ENCODE measurements around the gene RND2. TPM values are rescaled to one million over a fixed set of nuclear protein-coding genes. Genes with fewer than 3 reads are reported as not detected.

RND2 gene
- total and polyA plus RNA-seq, 9 of the 15 experiments (the other 6 are each of a cell fraction or from before 2014, with no cell fraction given), result 0.15 to 1.9 (median 0.98) TPM

DNA sequence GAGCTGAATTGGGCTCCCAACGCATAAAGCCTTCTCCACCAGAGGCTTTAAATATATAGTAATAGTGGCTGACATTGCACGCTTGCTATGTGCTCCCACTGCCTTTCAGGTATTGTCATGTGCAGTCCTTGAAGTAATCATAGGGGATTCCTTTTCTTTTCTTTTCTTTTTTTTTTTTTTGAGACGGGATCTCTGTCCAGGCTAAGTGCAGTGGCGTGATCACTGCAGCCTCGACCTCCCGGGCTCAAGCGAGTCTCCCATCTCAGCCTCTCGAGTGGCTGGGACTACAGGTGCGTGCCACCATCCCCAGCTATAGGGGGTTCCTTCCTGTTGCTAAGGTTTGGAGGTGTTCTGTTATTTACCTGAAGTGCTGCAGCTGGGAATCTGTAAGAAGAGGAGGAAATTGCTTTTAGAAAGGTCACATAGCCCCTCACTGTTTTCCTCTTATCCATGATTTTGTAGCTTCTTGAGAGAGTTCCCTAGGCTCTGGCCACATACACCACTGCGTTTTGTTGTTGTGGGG, 26.0 kb upstream of the RND2 start:
- no TSS peak for BruUV-seq (replicated peaks)
- intact Hi-C loops (cut with micrococcal nuclease) (loop anchor here (2.0 to 5.0 kb wide), 2 partner anchors 62 to 156 kb away; no protein-coding TSS in a partner anchor), in situ Hi-C loops (cut with MboI) (no loop called here)

More for the DNA sequence above, 26.0 kb upstream of the RND2 start:
- TF ChIP-seq, protein P1, sequence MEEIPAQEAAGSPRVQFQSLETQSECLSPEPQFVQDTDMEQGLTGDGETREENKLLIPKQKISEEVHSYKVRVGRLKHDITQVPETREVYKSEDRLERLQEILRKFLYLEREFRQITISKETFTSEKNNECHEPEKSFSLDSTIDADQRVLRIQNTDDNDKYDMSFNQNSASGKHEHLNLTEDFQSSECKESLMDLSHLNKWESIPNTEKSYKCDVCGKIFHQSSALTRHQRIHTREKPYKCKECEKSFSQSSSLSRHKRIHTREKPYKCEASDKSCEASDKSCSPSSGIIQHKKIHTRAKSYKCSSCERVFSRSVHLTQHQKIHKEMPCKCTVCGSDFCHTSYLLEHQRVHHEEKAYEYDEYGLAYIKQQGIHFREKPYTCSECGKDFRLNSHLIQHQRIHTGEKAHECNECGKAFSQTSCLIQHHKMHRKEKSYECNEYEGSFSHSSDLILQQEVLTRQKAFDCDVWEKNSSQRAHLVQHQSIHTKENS (CRISPR knock-in tag; IDR thresholded peaks at IDR 0.05), result no peak
- TF ChIP-seq, protein P2, sequence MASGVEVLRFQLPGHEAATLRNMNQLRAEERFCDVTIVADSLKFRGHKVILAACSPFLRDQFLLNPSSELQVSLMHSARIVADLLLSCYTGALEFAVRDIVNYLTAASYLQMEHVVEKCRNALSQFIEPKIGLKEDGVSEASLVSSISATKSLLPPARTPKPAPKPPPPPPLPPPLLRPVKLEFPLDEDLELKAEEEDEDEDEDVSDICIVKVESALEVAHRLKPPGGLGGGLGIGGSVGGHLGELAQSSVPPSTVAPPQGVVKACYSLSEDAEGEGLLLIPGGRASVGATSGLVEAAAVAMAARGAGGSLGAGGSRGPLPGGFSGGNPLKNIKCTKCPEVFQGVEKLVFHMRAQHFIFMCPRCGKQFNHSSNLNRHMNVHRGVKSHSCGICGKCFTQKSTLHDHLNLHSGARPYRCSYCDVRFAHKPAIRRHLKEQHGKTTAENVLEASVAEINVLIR (CRISPR knock-in tag; IDR thresholded peaks at IDR 0.05), result no peak
- TF ChIP-seq, protein P3, sequence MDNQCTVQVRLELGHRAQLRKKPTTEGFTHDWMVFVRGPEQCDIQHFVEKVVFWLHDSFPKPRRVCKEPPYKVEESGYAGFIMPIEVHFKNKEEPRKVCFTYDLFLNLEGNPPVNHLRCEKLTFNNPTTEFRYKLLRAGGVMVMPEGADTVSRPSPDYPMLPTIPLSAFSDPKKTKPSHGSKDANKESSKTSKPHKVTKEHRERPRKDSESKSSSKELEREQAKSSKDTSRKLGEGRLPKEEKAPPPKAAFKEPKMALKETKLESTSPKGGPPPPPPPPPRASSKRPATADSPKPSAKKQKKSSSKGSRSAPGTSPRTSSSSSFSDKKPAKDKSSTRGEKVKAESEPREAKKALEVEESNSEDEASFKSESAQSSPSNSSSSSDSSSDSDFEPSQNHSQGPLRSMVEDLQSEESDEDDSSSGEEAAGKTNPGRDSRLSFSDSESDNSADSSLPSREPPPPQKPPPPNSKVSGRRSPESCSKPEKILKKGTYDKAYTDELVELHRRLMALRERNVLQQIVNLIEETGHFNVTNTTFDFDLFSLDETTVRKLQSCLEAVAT (IDR thresholded peaks at IDR 0.05), result 0 out of 4 replicates have a peak, but pooled peaks of 1 of the 2 experiments have one; percentile 8
- TF ChIP-seq POLR2B (IDR thresholded peaks at IDR 0.05; ENCODE audit: low read depth, partially characterized antibody), result no peak
- peak; percentile 33 for TF ChIP-seq CHD1 (IDR thresholded peaks at IDR 0.05; ENCODE audit: low read length)
- 0 out of 4 replicates have a peak, but pooled peaks of 1 of the 2 experiments have one; percentile 30 for TF ChIP-seq SIN3A (IDR thresholded peaks at IDR 0.05; ENCODE audit: borderline replicate concordance in 2 of 2, control insufficient read depth in 1 of 2, low read depth in 2 of 2, low read length in 2 of 2)
- Histone ChIP-seq H3K4me3 (peak overlapping the region; percentile 93), H2AFZ (ENCODE audit: low read depth, low read length) (no peak overlapping the region), H3K79me2 (ENCODE audit: control insufficient read depth, insufficient read depth, low read length) (peaks cover 33% of the 10 kb centered on the region), H3K36me3 (ENCODE audit: control insufficient read depth, insufficient read depth, low read length) (peaks cover 61% of the 10 kb centered on the region), H3K27me3 (ENCODE audit: control insufficient read depth in 2 of 2, insufficient read depth in 2 of 2, low read length in 2 of 2) (no peaks in the 10 kb centered on the region), H3K4me1 (replicated peaks in 1 of 2; ENCODE audit: control insufficient read depth in 2 of 2, insufficient read depth in 2 of 2, low read length in 2 of 2) (peaks cover 14 to 18% of the 10 kb centered on the region in 2 experiments; a peak in 4 of 5 replicates), H3K9me1 (ENCODE audit: control insufficient read depth, insufficient read depth, low read length) (no peaks in the 10 kb centered on the region), H3K9me3 (replicated peaks; ENCODE audit: control insufficient read depth, insufficient read depth, low read depth, low read length) (no peaks in the 10 kb centered on the region), H4K20me1 (replicated peaks; ENCODE audit: control insufficient read depth, insufficient read depth, low read length) (peaks cover 9% of the 10 kb centered on the region), H3K9ac (ENCODE audit: insufficient read depth in 1 of 2, low read depth in 2 of 2, low read length in 2 of 2) (peak overlapping the region; percentile 92 to 95), H3K4me2 (ENCODE audit: insufficient read depth, low read length) (peak overlapping the region; percentile 99), H3K27ac (ENCODE audit: extremely low read depth, low read depth, low read length) (peak overlapping the region; percentile 94)
- DNase-seq (ENCODE audit: extremely low read depth in 1 of 4, low spot score in 3 of 4), result no peak
- ATAC-seq, result no peak
- WGBS (ENCODE audit: insufficient coverage, low coverage, missing lambda C conversion rate), result 2% methylated on average over 10 of the region's 10 CpGs
- no peak for FAIRE-seq
- ChIA-PET POLR2A (interaction anchor here (0.7 to 2.7 kb wide), 15 partner anchors 8 to 317 kb away, joined by 3 to 31 read pairs (median 10); partner anchors contain the start of genes AOC2, IFI35, PSME3 and PTGES3L), CTCF (ENCODE audit: low intra/inter-chr PET ratio) (no interaction called here)

Measured in K562 (cell line).